LHCN-M2 (cell line): ENCODE results near the gene RAD23A. TPM values are rescaled to one million over a fixed set of nuclear protein-coding genes. Genes with fewer than 3 reads are reported as not detected.
"Not testable (repeated sequence)": the region's sequence is repeated elsewhere in the genome, so short reads cannot be mapped to it uniquely, and the experiment has no call there.

ENCODE experiments used
- DNase-seq: peaks from one replicate; pipeline ENCODE4 v3.0.0-alpha.2; 2012; ENCODE audit warnings: low read depth
- total RNA-seq: library from RNA; depleted of rRNA; stranded (reverse); fragments of >200 nt; gene quantifications from 2 replicates; pipeline ENCODE4 v1.2.3, GENCODE V29; 2014

Gene RAD23A
- total RNA-seq, 1 experiment from 2014 or later = 158 TPM

GRCh38 chr19:12937927-12938778 is 7.5 kb upstream of the RAD23A start, which contains the start of gene CALR:
Gene CALR, plus strand, starts transcription at chr19:12938609. Its CDS starts 71 bp downstream, at chr19:12938680.
- peak; percentile 99 for DNase-seq

GRCh38 chr19:12938779-12939601 is 6.7 kb upstream of the RAD23A start:
- DNase-seq = peak; percentile 51

- no peak for DNase-seq
These were observed 5.7 kb upstream of the RAD23A start for GRCh38 chr19:12939975-12940423.

GRCh38 chr19:12940897-12941296 is 4.8 kb upstream of the RAD23A start:
- no peak for DNase-seq

GRCh38 chr19:12943437-12944044 is 2.1 kb upstream of the RAD23A start:
- DNase-seq = no peak

- no peak for DNase-seq
These were observed 1.5 kb upstream of the RAD23A start for GRCh38 chr19:12944104-12944674.

- DNase-seq = peak; percentile 81
These were observed 545 bp downstream of the RAD23A start for GRCh38 chr19:12946092-12946721.

- DNase-seq = no peak
These were observed 1.3 kb downstream of the RAD23A start for GRCh38 chr19:12946731-12947496.

GRCh38 chr19:12947702-12948611 is 2.3 kb downstream of the RAD23A start:
- DNase-seq = no peak

GRCh38 chr19:12948612-12949362 is 3.1 kb downstream of the RAD23A start:
- DNase-seq = no peak

GRCh38 chr19:12949363-12950283 is 4.0 kb downstream of the RAD23A start:
- DNase-seq = peak; percentile 39

GRCh38 chr19:12952050-12952449 is 6.4 kb downstream of the RAD23A start:
- not testable (repeated sequence) for DNase-seq

- DNase-seq = peak; percentile 88
These were observed 7.0 kb downstream of the RAD23A start for GRCh38 chr19:12952488-12953137.

GRCh38 chr19:12953138-12953798 is 7.6 kb downstream of the RAD23A start:
- no peak for DNase-seq

- DNase-seq = no peak
These were observed 8.3 kb downstream of the RAD23A start for GRCh38 chr19:12953799-12954611.
